ENCODE results near the gene CEP131. TPM values are rescaled to one million over a fixed set of nuclear protein-coding genes. Genes with fewer than 3 reads are reported as not detected.

Gene CEP131
- total RNA-seq, 1 donor from 2014 or later, result 12.2 TPM

DNA sequence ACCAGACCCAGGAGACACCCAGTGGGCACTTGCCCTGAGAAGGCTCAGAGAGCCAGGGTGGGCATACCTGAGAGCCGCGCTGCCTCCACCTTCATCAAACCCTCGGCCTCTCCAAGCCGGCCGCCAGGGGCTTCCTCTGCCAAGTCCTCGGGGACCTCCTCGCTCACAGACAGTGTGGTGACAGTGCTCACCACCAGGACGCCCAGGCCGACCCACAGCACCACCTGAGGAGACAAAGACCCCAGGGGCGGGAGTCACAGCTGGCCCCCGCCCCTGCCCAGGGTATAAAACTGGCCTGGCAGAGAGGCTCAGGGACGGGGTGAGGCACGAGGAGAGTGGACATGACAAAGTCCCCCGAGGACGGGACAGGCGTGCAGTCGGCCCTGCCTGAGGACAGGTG, 37.4 kb upstream of the CEP131 start:
- Mint-ChIP-seq H3K4me1 (ENCODE audit: unreplicated experiment) (peaks cover 5% of the 10 kb centered on the region), H3K27me3 (ENCODE audit: unreplicated experiment) (no peaks in the 10 kb centered on the region), H3K27ac (ENCODE audit: unreplicated experiment) (no peak overlapping the region), H3K36me3 (ENCODE audit: unreplicated experiment) (peaks cover 15% of the 10 kb centered on the region), H3K9me3 (ENCODE audit: unreplicated experiment) (no peaks in the 10 kb centered on the region), H3K4me3 (ENCODE audit: unreplicated experiment) (no peak overlapping the region)
- DNase-seq (ENCODE audit: extremely low spot score, unreplicated experiment), result no peak
- TF ChIP-seq, protein P1, sequence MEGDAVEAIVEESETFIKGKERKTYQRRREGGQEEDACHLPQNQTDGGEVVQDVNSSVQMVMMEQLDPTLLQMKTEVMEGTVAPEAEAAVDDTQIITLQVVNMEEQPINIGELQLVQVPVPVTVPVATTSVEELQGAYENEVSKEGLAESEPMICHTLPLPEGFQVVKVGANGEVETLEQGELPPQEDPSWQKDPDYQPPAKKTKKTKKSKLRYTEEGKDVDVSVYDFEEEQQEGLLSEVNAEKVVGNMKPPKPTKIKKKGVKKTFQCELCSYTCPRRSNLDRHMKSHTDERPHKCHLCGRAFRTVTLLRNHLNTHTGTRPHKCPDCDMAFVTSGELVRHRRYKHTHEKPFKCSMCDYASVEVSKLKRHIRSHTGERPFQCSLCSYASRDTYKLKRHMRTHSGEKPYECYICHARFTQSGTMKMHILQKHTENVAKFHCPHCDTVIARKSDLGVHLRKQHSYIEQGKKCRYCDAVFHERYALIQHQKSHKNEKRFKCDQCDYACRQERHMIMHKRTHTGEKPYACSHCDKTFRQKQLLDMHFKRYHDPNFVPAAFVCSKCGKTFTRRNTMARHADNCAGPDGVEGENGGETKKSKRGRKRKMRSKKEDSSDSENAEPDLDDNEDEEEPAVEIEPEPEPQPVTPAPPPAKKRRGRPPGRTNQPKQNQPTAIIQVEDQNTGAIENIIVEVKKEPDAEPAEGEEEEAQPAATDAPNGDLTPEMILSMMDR (IDR thresholded peaks at IDR 0.05), result no peak

GRCh38 chr17:81259058-81259605, 36.4 kb upstream of the CEP131 start:
- H3K27me3 Mint-ChIP-seq (ENCODE audit: unreplicated experiment), result no peaks in the 10 kb centered on the region
- no peaks in the 10 kb centered on the region for H3K9me3 Mint-ChIP-seq (ENCODE audit: unreplicated experiment)
- no peak overlapping the region for H3K4me3 Mint-ChIP-seq (ENCODE audit: unreplicated experiment)
- DNase-seq (ENCODE audit: extremely low spot score, unreplicated experiment), result no peak
- peaks cover 12% of the 10 kb centered on the region for H3K36me3 Mint-ChIP-seq (ENCODE audit: unreplicated experiment)
- TF ChIP-seq, protein P1 (IDR thresholded peaks at IDR 0.05), result no peak
- peaks cover 13% of the 10 kb centered on the region for H3K4me1 Mint-ChIP-seq (ENCODE audit: unreplicated experiment)
- no peak overlapping the region for H3K27ac Mint-ChIP-seq (ENCODE audit: unreplicated experiment)

GRCh38 chr17:81258292-81258691, 35.5 kb upstream of the CEP131 start:
- DNase-seq (ENCODE audit: extremely low spot score, unreplicated experiment), result no peak
- Mint-ChIP-seq H3K36me3 (ENCODE audit: unreplicated experiment) (peaks cover 12% of the 10 kb centered on the region), H3K27ac (ENCODE audit: unreplicated experiment) (no peak overlapping the region), H3K4me3 (ENCODE audit: unreplicated experiment) (no peak overlapping the region), H3K9me3 (ENCODE audit: unreplicated experiment) (no peaks in the 10 kb centered on the region), H3K4me1 (ENCODE audit: unreplicated experiment) (peaks cover 16% of the 10 kb centered on the region), H3K27me3 (ENCODE audit: unreplicated experiment) (no peaks in the 10 kb centered on the region)
- TF ChIP-seq, protein P1 (IDR thresholded peaks at IDR 0.05), result no peak

DNA sequence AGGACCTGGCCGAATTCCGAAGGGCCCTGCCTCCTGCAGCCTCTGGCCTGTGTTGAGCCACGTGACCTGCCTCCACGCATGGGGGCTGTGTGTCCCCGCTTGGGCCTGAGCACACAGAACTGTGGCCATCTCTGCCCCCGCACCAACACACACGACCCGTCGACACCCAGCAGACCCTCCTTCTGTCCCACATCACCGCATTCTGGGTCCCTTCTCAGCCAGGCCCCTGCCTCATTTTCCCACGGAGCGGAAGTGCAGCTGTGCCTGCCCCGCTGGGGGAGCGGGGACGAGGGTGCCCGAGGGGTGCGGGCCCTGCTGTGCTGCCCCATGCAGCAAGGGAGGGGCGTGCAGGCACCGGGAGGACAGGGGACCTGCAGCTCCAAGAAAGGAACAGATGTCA, 34.8 kb upstream of the CEP131 start:
- H3K27ac Mint-ChIP-seq (ENCODE audit: unreplicated experiment), result no peak overlapping the region

DNA sequence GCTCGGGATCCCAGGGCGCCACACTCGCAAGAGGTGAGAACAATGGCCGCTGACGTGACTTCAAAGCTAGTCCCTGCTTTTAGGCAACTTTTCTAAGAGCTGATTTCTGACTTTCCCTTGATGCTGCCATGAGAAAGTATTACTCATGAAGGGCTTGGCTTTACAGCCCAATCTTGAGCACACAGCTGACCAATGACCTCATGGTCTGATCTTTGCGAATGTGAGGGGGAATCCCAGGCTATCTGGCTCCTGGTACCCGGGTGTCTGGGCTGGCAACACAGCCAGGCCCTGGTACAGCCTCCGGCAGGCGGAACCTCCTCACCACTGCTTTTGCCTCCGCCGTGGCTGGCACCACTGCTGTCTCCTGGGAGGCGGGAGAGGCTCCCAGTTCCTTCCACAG, 33.9 kb upstream of the CEP131 start:
- DNase-seq (ENCODE audit: extremely low spot score, unreplicated experiment), result no peak
- peaks cover 19% of the 10 kb centered on the region for H3K4me1 Mint-ChIP-seq (ENCODE audit: unreplicated experiment)
- no peaks in the 10 kb centered on the region for H3K9me3 Mint-ChIP-seq (ENCODE audit: unreplicated experiment)
- no peak overlapping the region for H3K27ac Mint-ChIP-seq (ENCODE audit: unreplicated experiment)
- TF ChIP-seq, protein P1 (IDR thresholded peaks at IDR 0.05), result no peak
- H3K27me3 Mint-ChIP-seq (ENCODE audit: unreplicated experiment), result no peaks in the 10 kb centered on the region
- peaks cover 14% of the 10 kb centered on the region for H3K36me3 Mint-ChIP-seq (ENCODE audit: unreplicated experiment)
- no peak overlapping the region for H3K4me3 Mint-ChIP-seq (ENCODE audit: unreplicated experiment)

More for the DNA sequence above, 34.8 kb upstream of the CEP131 start:
- Mint-ChIP-seq H3K4me1 (ENCODE audit: unreplicated experiment) (peaks cover 19% of the 10 kb centered on the region), H3K9me3 (ENCODE audit: unreplicated experiment) (no peaks in the 10 kb centered on the region), H3K27me3 (ENCODE audit: unreplicated experiment) (no peaks in the 10 kb centered on the region), H3K4me3 (ENCODE audit: unreplicated experiment) (no peak overlapping the region), H3K36me3 (ENCODE audit: unreplicated experiment) (peaks cover 14% of the 10 kb centered on the region)
- TF ChIP-seq, protein P1 (IDR thresholded peaks at IDR 0.05), result no peak
- DNase-seq (ENCODE audit: extremely low spot score, unreplicated experiment), result no peak

Data from osteocyte (in vitro differentiated cells).